Measurements from ENCODE around the gene KLHDC1.

KLHDC1 gene

GRCh38 chr14:49783394-49784014, 90.6 kb downstream of the KLHDC1 start:
- no peak for DNase-seq (ENCODE audit: low spot score)

- no peak for DNase-seq (ENCODE audit: low spot score)
Measured at GRCh38 chr14:49786315-49786714, 93.4 kb downstream of the KLHDC1 start.

- DNase-seq (ENCODE audit: low spot score): no peak
Measured at GRCh38 chr14:49792618-49793017, 99.7 kb downstream of the KLHDC1 start.

GRCh38 chr14:49796025-49796424, 103.1 kb downstream of the KLHDC1 start:
- peak; percentile 43 for DNase-seq (ENCODE audit: low spot score)

Measured in RKO (cell line).